H1 (cell line): ENCODE measurements around the gene EEF1A2. TPM values are rescaled to one million over a fixed set of nuclear protein-coding genes. Genes with fewer than 3 reads are reported as not detected.
A peak's percentile ranks its signal among the peaks of the same experiment; 100 is the strongest.

Source experiments
- CTCF ChIA-PET: fragments of 300-600 bp; sonication (Branson Sonifier 250); formaldehyde crosslinking; loops from one replicate; lab custom pipeline; 2021; ENCODE audit not compliant: partially characterized antibody; lab: Charles Lee
- POLR2A ChIA-PET: fragments of 300-600 bp; sonication (Branson Sonifier 250); formaldehyde crosslinking; loops from one replicate; lab custom pipeline; 2021; ENCODE audit warnings: inconsistent platforms; ENCODE audit not compliant: partially characterized antibody; lab: Charles Lee
- DNase-seq, 2 experiments: peaks; one replicate each; pipeline versions ENCODE4 v3.0.0 to v3.0.0-alpha.2; 2010 to 2022; ENCODE audit warnings: low spot score in 2 of 2, low read depth in 1 of 2, mixed read lengths in 1 of 2
- FAIRE-seq: peaks from 2 replicates; lab custom pipeline; 2011; peaks lifted over from hg19 to GRCh38; lab: Jason Lieb, UNC
- H2AFZ ChIP-seq: 2 replicates; pipeline ENCODE4 v1.8.1; 2012; ENCODE audit warnings: low read length, inconsistent platforms
- H2AK5ac ChIP-seq: 2 replicates; pipeline ENCODE4 v1.6.1; 2013; ENCODE audit warnings: low read depth, low read length
- H2BK120ac ChIP-seq: replicated peaks from 2 replicates; pipeline ENCODE3; 2013; ENCODE audit warnings: low read depth, low read length, inconsistent platforms
- H2BK12ac ChIP-seq: 2 replicates; pipeline ENCODE4 v1.6.1; 2013; ENCODE audit warnings: low read depth, low read length
- H2BK15ac ChIP-seq: 2 replicates; pipeline ENCODE4 v1.6.1; 2013; ENCODE audit warnings: low read length
- H2BK20ac ChIP-seq: 2 replicates; pipeline ENCODE4 v1.6.1; 2013; ENCODE audit warnings: low read length
- H2BK5ac ChIP-seq: 2 replicates; pipeline ENCODE4 v1.6.1; 2013; ENCODE audit warnings: low read depth, low read length
- H3K14ac ChIP-seq: 2 replicates; pipeline ENCODE4 v1.6.1; 2013; ENCODE audit warnings: inconsistent platforms; ENCODE audit not compliant: insufficient read length
- H3K18ac ChIP-seq: 2 replicates; pipeline ENCODE4 v1.6.1; 2013; ENCODE audit warnings: low read length; ENCODE audit errors: extremely low read depth
- H3K23ac ChIP-seq: 2 replicates; pipeline ENCODE4 v1.6.1; 2013; ENCODE audit warnings: inconsistent platforms; ENCODE audit not compliant: insufficient read length
- H3K23me2 ChIP-seq: 2 replicates; pipeline ENCODE4 v1.6.1; 2013; ENCODE audit warnings: low read depth, low read length
- H3K27ac ChIP-seq: 2 replicates; pipeline ENCODE4 v1.6.1; 2011; ENCODE audit warnings: low read depth, low read length, inconsistent platforms
- H3K27me3 ChIP-seq, 4 experiments: replicated peaks in 1 of 4; 1 replicate in 1 of 4; 2 replicates in 3 of 4; pipeline versions ENCODE4 v1.6.1 to v1.8.1; 2011 to 2013; ENCODE audit warnings: low read length in 3 of 4, mild to moderate bottlenecking in 3 of 4, inconsistent platforms in 2 of 4, mixed read lengths in 2 of 4, moderate library complexity in 1 of 4; ENCODE audit not compliant: control insufficient read depth in 3 of 4, insufficient read depth in 3 of 4; ENCODE audit errors: extremely low read depth in 1 of 4
- H3K36me3 ChIP-seq, 4 experiments: 2 replicates each; pipeline versions ENCODE4 v1.6.1 to v1.8.1; 2011 to 2013; ENCODE audit warnings: mild to moderate bottlenecking in 4 of 4, low read length in 3 of 4, moderate library complexity in 2 of 4, control low read depth in 1 of 4, inconsistent platforms in 1 of 4; ENCODE audit not compliant: insufficient read depth in 4 of 4, control insufficient read depth in 2 of 4
- H3K4ac ChIP-seq: replicated peaks from 2 replicates; pipeline ENCODE3; 2013; ENCODE audit warnings: low read length, low read depth, mixed read lengths, inconsistent platforms; ENCODE audit not compliant: insufficient read length
- H3K4me1 ChIP-seq, 4 experiments: replicated peaks in 1 of 4; 1 replicate in 1 of 4; 2 replicates in 3 of 4; pipeline versions ENCODE4 v1.6.1 to v1.8.1; 2011 to 2013; ENCODE audit warnings: low read length in 3 of 4, inconsistent platforms in 2 of 4, mixed read lengths in 1 of 4; ENCODE audit not compliant: insufficient read depth in 4 of 4, control insufficient read depth in 3 of 4
- H3K4me2 ChIP-seq, 2 experiments: 2 replicates each; pipeline versions ENCODE4 v1.6.1 to v1.8.1; 2011 to 2013; ENCODE audit warnings: low read depth in 2 of 2, low read length in 2 of 2, control low read depth in 1 of 2, inconsistent platforms in 1 of 2, mild to moderate bottlenecking in 1 of 2; ENCODE audit not compliant: insufficient read depth in 1 of 2
- H3K4me3 ChIP-seq, 4 experiments: fragments of 200-600, 300-600 bp in 1 of 4; sonication (generic), shearing (Covaris generic), sonication (Bioruptor Twin) in 1 of 4; 2 replicates each; pipeline versions ENCODE4 v1.5.1 to v1.8.1; 2011 to 2016; ENCODE audit warnings: low read length in 4 of 4, low read depth in 3 of 4, control low read depth in 2 of 4, inconsistent platforms in 2 of 4, mild to moderate bottlenecking in 2 of 4, mixed read lengths in 1 of 4, moderate library complexity in 1 of 4; ENCODE audit not compliant: insufficient read depth in 2 of 4; ENCODE audit errors: extremely low read depth in 1 of 4
- H3K56ac ChIP-seq: replicated peaks from 2 replicates; pipeline ENCODE3; 2013; ENCODE audit warnings: low read depth, mild to moderate bottlenecking, mixed read lengths, low read length, inconsistent platforms; ENCODE audit not compliant: insufficient read length
- H3K79me1 ChIP-seq: 2 replicates; pipeline ENCODE4 v1.6.1; 2013; ENCODE audit warnings: low read depth, low read length, control low read depth
- H3K79me2 ChIP-seq, 2 experiments: 2 replicates each; pipeline versions ENCODE4 v1.6.1 to v1.8.1; 2012 to 2013; ENCODE audit warnings: low read length in 2 of 2, mild to moderate bottlenecking in 2 of 2, inconsistent platforms in 1 of 2; ENCODE audit not compliant: insufficient read depth in 2 of 2, control insufficient read depth in 1 of 2
- H3K9ac ChIP-seq, 4 experiments: replicated peaks in 1 of 4; 1 replicate in 1 of 4; 2 replicates in 3 of 4; pipeline versions ENCODE4 v1.6.1 to v1.8.1; 2011 to 2013; ENCODE audit warnings: low read depth in 3 of 4, low read length in 3 of 4, control low read depth in 2 of 4, mild to moderate bottlenecking in 2 of 4, moderate library complexity in 2 of 4, inconsistent platforms in 1 of 4; ENCODE audit errors: extremely low read depth in 1 of 4
- H3K9me3 ChIP-seq, 2 experiments: 2 replicates each; pipeline versions ENCODE4 v1.6.1 to v1.8.1; 2012 to 2013; ENCODE audit warnings: mild to moderate bottlenecking in 2 of 2, moderate library complexity in 2 of 2, control low read depth in 1 of 2, inconsistent platforms in 1 of 2, low read depth in 1 of 2, low read length in 1 of 2, mixed read lengths in 1 of 2; ENCODE audit not compliant: insufficient read depth in 2 of 2
- H4K20me1 ChIP-seq, 2 experiments: replicated peaks in 1 of 2; 2 replicates each; pipeline versions ENCODE3 to v1.8.1; 2011 to 2013; ENCODE audit warnings: inconsistent platforms in 2 of 2, low read length in 2 of 2, mild to moderate bottlenecking in 1 of 2; ENCODE audit not compliant: insufficient read depth in 2 of 2, control insufficient read depth in 1 of 2
- H4K5ac ChIP-seq: 2 replicates; pipeline ENCODE4 v1.6.1; 2013; ENCODE audit warnings: low read length, low read depth, mixed read lengths, inconsistent platforms; ENCODE audit not compliant: insufficient read length
- H4K8ac ChIP-seq: 2 replicates; pipeline ENCODE4 v1.8.0; 2013; ENCODE audit warnings: mild to moderate bottlenecking, moderate library complexity, low read length, inconsistent platforms; ENCODE audit not compliant: insufficient read depth; ENCODE audit errors: extremely low read depth
- H4K91ac ChIP-seq: replicated peaks from 2 replicates; pipeline ENCODE3; 2013; ENCODE audit warnings: low read length, mixed read lengths, inconsistent platforms; ENCODE audit not compliant: insufficient read length
- GABPA ChIP-seq: IDR thresholded peaks from 2 replicates; pipeline ENCODE4 v1.6.1; 2011; ENCODE audit warnings: mild to moderate bottlenecking, low read length, moderate library complexity, borderline replicate concordance; ENCODE audit not compliant: insufficient read depth
- NANOG ChIP-seq: IDR thresholded peaks from 2 replicates; pipeline ENCODE4 v1.6.1; 2011; ENCODE audit warnings: low read length, low read depth, mild to moderate bottlenecking, inconsistent platforms; ENCODE audit not compliant: insufficient read depth, poor library complexity, severe bottlenecking
- SUZ12 ChIP-seq: fragments of 200-600 bp; sonication (generic); IDR thresholded peaks from 2 replicates; pipeline ENCODE4 v1.6.1; 2012; ENCODE audit warnings: mild to moderate bottlenecking, inconsistent platforms, low read length, moderate library complexity, mixed read lengths
- TEAD4 ChIP-seq: IDR thresholded peaks from 2 replicates; pipeline ENCODE4 v1.6.1; 2012; ENCODE audit warnings: low read depth, low read length, inconsistent platforms, mixed read lengths
- WGBS, 2 experiments: shearing (Covaris generic) in 1 of 2; methylation state at CpG; one replicate each; pipeline versions ENCODE4 v1.1.6 to v1.1.7; 2013 to 2015; ENCODE audit warnings: low lambda C conversion rate in 2 of 2, mixed read lengths in 2 of 2, inconsistent platforms in 1 of 2, low coverage in 1 of 2, missing lambda C conversion rate in 1 of 2; ENCODE audit not compliant: insufficient replicate concordance in 2 of 2, insufficient coverage in 1 of 2, insufficient read length in 1 of 2; ENCODE audit errors: extremely low coverage in 1 of 2, missing lambda C conversion rate in 1 of 2; 5-methylcytosine and 5-hydroxymethylcytosine counted together
- polyA plus RNA-seq, 7 experiments: library from polyadenylated mRNA; depleted of rRNA in 3 of 7; stranded (reverse) in 5 of 7; unstranded in 2 of 7; fragments of >200 nt in 5 of 7; fragments of 200-250 nt in 2 of 7; gene quantifications; 1 replicate in 5 of 7; 2 replicates in 1 of 7; 4 replicates in 1 of 7; pipeline versions ENCODE4 v1.2.1 to v1.2.3, GENCODE V29; 2011 to 2013; ENCODE audit warnings: missing spikeins in 2 of 7, mixed read lengths in 2 of 7
- total RNA-seq: library from RNA; stranded (reverse); fragmentation: NEBNext Ultra II Directional; extraction: Animal tissue kit (Norgen Biotek cat#: 25700); gene quantifications from 2 replicates; pipeline ENCODE4 v1.2.1, GENCODE V29; 2021

Gene EEF1A2
- total and polyA plus RNA-seq, 2 of the 8 experiments (the other 6 are each of a cell fraction or from before 2014, with no cell fraction given) = 7.4 to 25.8 TPM

GRCh38 chr20:63483834-63484233, 15.0 kb downstream of the EEF1A2 start:
- no peak for FAIRE-seq
- Histone ChIP-seq H4K20me1 (no peaks in the 10 kb centered on the region), H3K4ac (no peak overlapping the region), H3K23me2 (peaks cover 2% of the 10 kb centered on the region; the same call in 1 of the 2 replicates), H3K18ac (no peak overlapping the region), H3K36me3 (no peaks in the 10 kb centered on the region), H3K14ac (no peak overlapping the region), H4K5ac (no peak overlapping the region), H2BK15ac (no peak overlapping the region), H3K4me1 (peaks cover 0 to 29% (median 16%) of the 10 kb centered on the region in 4 experiments; a peak in 5 of 7 replicates), H3K27ac (no peak overlapping the region), H2AFZ (no peak overlapping the region), H3K56ac (no peak overlapping the region), H2BK20ac (no peak overlapping the region), H3K27me3 (peaks cover 0 to 12% (median 8%) of the 10 kb centered on the region in 4 experiments; a peak in 6 of 7 replicates), H3K4me2 (no peak overlapping the region), H2AK5ac (no peak overlapping the region), H4K91ac (no peak overlapping the region), H3K4me3 (no peak overlapping the region), H3K79me1 (no peaks in the 10 kb centered on the region), H4K8ac (no peak overlapping the region), H2BK120ac (no peak overlapping the region), H2BK5ac (no peak overlapping the region), H3K23ac (no peak overlapping the region), H3K9ac (no peak overlapping the region), H2BK12ac (no peak overlapping the region), H3K79me2 (no peaks in the 10 kb centered on the region), H3K9me3 (peaks cover 4% of the 10 kb centered on the region in 2 experiments; a peak in 1 of 4 replicates)
- DNase-seq = no peak
- CTCF ChIA-PET = interaction anchor here (0.6 to 4.8 kb wide), 16 partner anchors 8 to 490 kb away, joined by 3 to 39 read pairs (median 4); partner anchors contain the start of gene PTK6
- WGBS, 2 experiments = 82% methylated on average over 4 of the region's 12 CpGs; no CpG with 5 or more reads in 1 of the 2 experiments
- POLR2A ChIA-PET = interaction anchor here (0.6 to 1.9 kb wide), 6 partner anchors 12 to 213 kb away, joined by 3 to 6 read pairs (median 4); partner anchors contain the start of genes KCNQ2 and PPDPF
- TF ChIP-seq TEAD4 (no peak), NANOG (no peak), GABPA (peak; percentile 17; the same call in 1 of the 2 replicates), SUZ12 (no peak)
